AG09309 (cell line): ENCODE measurements around the gene FN1.
"Not testable (repeated sequence)": the region's sequence is repeated elsewhere in the genome, so short reads cannot be mapped to it uniquely, and the experiment has no call there.

Source experiments
- DNase-seq: peaks from one replicate; pipeline ENCODE4 v3.0.0-alpha.2; 2010; ENCODE audit warnings: low read depth
- H3K4me3 ChIP-seq: 2 replicates; pipeline ENCODE4 v1.5.1; 2011; ENCODE audit warnings: mild to moderate bottlenecking, low read depth, low read length, moderate library complexity; ENCODE audit not compliant: control insufficient read depth
- TF ChIP-seq, protein P1 (sequence below): IDR thresholded peaks from 2 replicates; pipeline ENCODE4 v1.5.1; 2011; ENCODE audit warnings: mild to moderate bottlenecking, low read depth, low read length, inconsistent platforms; ENCODE audit not compliant: insufficient read depth, control insufficient read depth; ENCODE audit errors: missing control alignments

Gene FN1

DNA sequence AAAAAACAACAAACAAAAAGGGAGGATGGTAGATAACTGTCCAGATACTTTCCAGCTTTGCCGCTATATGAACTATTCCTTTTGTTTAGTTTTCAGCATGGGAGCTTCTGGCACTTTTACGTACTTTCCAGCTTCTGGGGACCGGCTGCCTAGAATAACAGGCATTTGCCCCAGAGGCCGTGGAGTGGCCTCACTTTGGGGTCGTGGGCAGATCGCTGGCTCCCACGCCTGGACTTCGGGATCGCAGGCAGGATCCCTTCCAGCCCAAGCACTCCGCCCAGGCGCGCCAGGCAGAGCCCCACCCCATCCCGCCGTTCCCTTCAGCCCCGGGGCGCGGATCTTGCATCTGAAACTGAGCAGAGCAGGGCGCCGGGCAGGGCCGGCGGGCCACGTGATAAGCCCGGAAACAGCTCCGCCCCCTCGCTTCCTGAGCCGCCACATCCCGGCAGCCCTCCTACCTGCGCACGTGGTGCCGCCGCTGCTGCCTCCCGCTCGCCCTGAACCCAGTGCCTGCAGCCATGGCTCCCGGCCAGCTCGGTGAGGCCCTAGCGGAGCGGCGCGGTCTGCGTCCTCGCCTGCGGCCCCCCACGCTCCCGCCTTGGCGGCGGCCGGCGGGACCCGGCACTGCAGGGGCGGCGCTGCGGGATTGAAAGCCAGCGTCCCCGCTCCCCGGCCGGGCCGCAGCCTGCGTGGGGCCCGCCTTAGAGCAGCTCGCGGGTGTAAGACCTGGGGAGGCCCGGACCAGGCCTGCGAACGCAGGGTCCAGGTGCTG is 124.1 kb downstream of the FN1 start, which contains the start of gene ATIC:
Gene ATIC, plus strand, starts transcription at position 435 of the 772 bp plus-strand sequence. Its CDS starts 84 bp downstream, at position 519.
- TF ChIP-seq, protein P1, sequence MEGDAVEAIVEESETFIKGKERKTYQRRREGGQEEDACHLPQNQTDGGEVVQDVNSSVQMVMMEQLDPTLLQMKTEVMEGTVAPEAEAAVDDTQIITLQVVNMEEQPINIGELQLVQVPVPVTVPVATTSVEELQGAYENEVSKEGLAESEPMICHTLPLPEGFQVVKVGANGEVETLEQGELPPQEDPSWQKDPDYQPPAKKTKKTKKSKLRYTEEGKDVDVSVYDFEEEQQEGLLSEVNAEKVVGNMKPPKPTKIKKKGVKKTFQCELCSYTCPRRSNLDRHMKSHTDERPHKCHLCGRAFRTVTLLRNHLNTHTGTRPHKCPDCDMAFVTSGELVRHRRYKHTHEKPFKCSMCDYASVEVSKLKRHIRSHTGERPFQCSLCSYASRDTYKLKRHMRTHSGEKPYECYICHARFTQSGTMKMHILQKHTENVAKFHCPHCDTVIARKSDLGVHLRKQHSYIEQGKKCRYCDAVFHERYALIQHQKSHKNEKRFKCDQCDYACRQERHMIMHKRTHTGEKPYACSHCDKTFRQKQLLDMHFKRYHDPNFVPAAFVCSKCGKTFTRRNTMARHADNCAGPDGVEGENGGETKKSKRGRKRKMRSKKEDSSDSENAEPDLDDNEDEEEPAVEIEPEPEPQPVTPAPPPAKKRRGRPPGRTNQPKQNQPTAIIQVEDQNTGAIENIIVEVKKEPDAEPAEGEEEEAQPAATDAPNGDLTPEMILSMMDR, result no peak
- H3K4me3 ChIP-seq, result peak within 1 kb of the TSS; percentile 73
- DNase-seq, result peak; percentile 72

DNA sequence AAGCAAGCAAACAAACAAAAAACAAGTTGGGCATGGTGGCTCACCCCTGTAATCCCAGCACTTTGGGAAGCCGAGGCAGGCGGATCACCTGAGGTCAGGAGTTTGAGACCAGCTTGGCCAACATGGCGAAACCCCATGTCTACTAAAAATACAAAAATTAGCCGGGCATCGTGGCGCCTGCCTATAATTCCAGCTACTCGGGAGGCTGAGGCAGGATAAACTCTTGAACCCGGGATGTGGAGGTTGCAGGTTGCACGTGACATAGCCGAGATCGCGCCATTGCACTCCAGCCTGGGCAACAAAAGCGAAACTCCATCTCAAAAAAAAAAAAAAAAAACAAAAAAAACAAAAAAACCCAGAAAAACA is 124.6 kb downstream of the FN1 start:
- DNase-seq, result not testable (repeated sequence)
- H3K4me3 ChIP-seq, result peak overlapping the region; percentile 73
